H1 (cell line): ENCODE data around the gene ACTR5. TPM values are rescaled to one million over a fixed set of nuclear protein-coding genes. Genes with fewer than 3 reads are reported as not detected.

ENCODE experiments used
- CBX8 ChIP-seq: fragments of 300-800, 300-1000 bp; sonication (generic); IDR thresholded peaks from 2 replicates; pipeline ENCODE4 v1.7.1; 2016; ENCODE audit warnings: low read depth, low read length, borderline replicate concordance
- CHD1 ChIP-seq: IDR thresholded peaks from 2 replicates; pipeline ENCODE4 v1.6.1; 2012; ENCODE audit warnings: low read depth, low read length, improper control_type of control experiment
- CREB1 ChIP-seq: IDR thresholded peaks from 2 replicates; pipeline ENCODE4 v1.6.1; 2012; ENCODE audit warnings: inconsistent platforms
- EZH2 ChIP-seq: fragments of 200-600 bp; sonication (generic); IDR thresholded peaks from 2 replicates; pipeline ENCODE4 v1.7.1; 2012; ENCODE audit warnings: low read depth, mild to moderate bottlenecking, moderate library complexity, low read length, inconsistent platforms; ENCODE audit not compliant: severe bottlenecking
- FOSL1 ChIP-seq: IDR thresholded peaks from 2 replicates; pipeline ENCODE4 v1.6.1; 2011; ENCODE audit warnings: mild to moderate bottlenecking, low read depth, low read length, moderate library complexity; ENCODE audit not compliant: insufficient read depth
- GABPA ChIP-seq: IDR thresholded peaks from 2 replicates; pipeline ENCODE4 v1.6.1; 2011; ENCODE audit warnings: mild to moderate bottlenecking, low read length, moderate library complexity, borderline replicate concordance; ENCODE audit not compliant: insufficient read depth
- KDM4A ChIP-seq: IDR thresholded peaks from one replicate; pipeline ENCODE4 v1.7.1; 2012; ENCODE audit warnings: low read depth, mild to moderate bottlenecking, moderate library complexity, low read length, inconsistent platforms; ENCODE audit not compliant: severe bottlenecking
- SUZ12 ChIP-seq: fragments of 200-600 bp; sonication (generic); IDR thresholded peaks from 2 replicates; pipeline ENCODE4 v1.6.1; 2012; ENCODE audit warnings: mild to moderate bottlenecking, inconsistent platforms, low read length, moderate library complexity, mixed read lengths
- TCF12 ChIP-seq: IDR thresholded peaks from 2 replicates; pipeline ENCODE4 v1.6.1; 2011; ENCODE audit warnings: low read depth, mild to moderate bottlenecking, low read length
- polyA plus RNA-seq, 7 experiments: library from polyadenylated mRNA; depleted of rRNA in 3 of 7; stranded (reverse) in 5 of 7; unstranded in 2 of 7; fragments of >200 nt in 5 of 7; fragments of 200-250 nt in 2 of 7; gene quantifications; 1 replicate in 5 of 7; 2 replicates in 1 of 7; 4 replicates in 1 of 7; pipeline versions ENCODE4 v1.2.1 to v1.2.3, GENCODE V29; 2011 to 2013; ENCODE audit warnings: missing spikeins in 2 of 7, mixed read lengths in 2 of 7
- total RNA-seq: library from RNA; stranded (reverse); fragmentation: NEBNext Ultra II Directional; extraction: Animal tissue kit (Norgen Biotek cat#: 25700); gene quantifications from 2 replicates; pipeline ENCODE4 v1.2.1, GENCODE V29; 2021
- TF ChIP-seq, protein P1 (sequence below): IDR thresholded peaks from 2 replicates; pipeline ENCODE4 v1.6.1; 2012; ENCODE audit warnings: inconsistent platforms

The ACTR5 gene
- total and polyA plus RNA-seq, 2 of the 8 experiments (the other 6 are each of a cell fraction or from before 2014, with no cell fraction given): 10.4 to 14.4 TPM

DNA sequence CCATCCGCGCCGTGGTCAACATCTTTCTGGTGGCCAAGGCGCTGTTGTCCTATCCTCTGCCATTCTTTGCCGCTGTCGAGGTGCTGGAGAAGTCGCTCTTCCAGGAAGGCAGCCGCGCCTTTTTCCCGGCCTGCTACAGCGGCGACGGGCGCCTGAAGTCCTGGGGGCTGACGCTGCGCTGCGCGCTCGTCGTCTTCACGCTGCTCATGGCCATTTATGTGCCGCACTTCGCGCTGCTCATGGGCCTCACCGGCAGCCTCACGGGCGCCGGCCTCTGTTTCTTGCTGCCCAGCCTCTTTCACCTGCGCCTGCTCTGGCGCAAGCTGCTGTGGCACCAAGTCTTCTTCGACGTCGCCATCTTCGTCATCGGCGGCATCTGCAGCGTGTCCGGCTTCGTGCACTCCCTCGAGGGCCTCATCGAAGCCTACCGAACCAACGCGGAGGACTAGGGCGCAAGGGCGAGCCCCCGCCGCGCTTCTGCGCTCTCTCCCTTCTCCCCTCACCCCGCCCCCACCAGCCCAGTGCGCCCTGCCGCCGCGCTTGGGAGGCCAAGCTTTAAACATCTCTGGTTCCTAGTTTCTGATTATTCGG lies 20.0 kb upstream of the ACTR5 start (continued):
- TF ChIP-seq FOSL1: no peak
- peak; percentile 50 for TF ChIP-seq KDM4A
- 0 out of 2 replicates have a peak, but pooled peaks have one; percentile 31 for TF ChIP-seq GABPA
- no peak for TF ChIP-seq TCF12
- TF ChIP-seq CHD1: no peak
- TF ChIP-seq, protein P1, sequence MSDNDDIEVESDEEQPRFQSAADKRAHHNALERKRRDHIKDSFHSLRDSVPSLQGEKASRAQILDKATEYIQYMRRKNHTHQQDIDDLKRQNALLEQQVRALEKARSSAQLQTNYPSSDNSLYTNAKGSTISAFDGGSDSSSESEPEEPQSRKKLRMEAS: peak; percentile 92
- peak; percentile 92 for TF ChIP-seq SUZ12
- 0 out of 2 replicates have a peak, but pooled peaks have one; percentile 34 for TF ChIP-seq CBX8
- TF ChIP-seq CREB1: 0 out of 2 replicates have a peak, but pooled peaks have one; percentile 33
- peak; percentile 83 for TF ChIP-seq EZH2
